Aorta (tissue), 5 donors: ENCODE measurements around the gene ZFYVE9. TPM values are rescaled to one million over a fixed set of nuclear protein-coding genes. Genes with fewer than 3 reads are reported as not detected.

Source experiments
- ATAC-seq: fragments of 200-7000 bp; cut with Tn5 transposase; one replicate; pipeline ENCODE4 v1.9.1; 2022; ENCODE audit warnings: moderate library complexity; ENCODE audit not compliant: low FRiP score
- DNase-seq, 2 donors: peaks; one replicate each; pipeline ENCODE4 v3.0.0-alpha.2; 2020
- H3K27ac ChIP-seq, 2 donors: one replicate each; pipeline ENCODE4 v1.5.1; 2013; ENCODE audit warnings: low read length in 2 of 2, mild to moderate bottlenecking in 2 of 2, moderate library complexity in 2 of 2, control low read depth in 1 of 2, inconsistent platforms in 1 of 2, low read depth in 1 of 2
- H3K27me3 ChIP-seq, 2 donors: one replicate each; pipeline ENCODE4 v1.6.1; 2013; ENCODE audit warnings: control low read depth in 1 of 2, low read length in 1 of 2, mild to moderate bottlenecking in 1 of 2, moderate library complexity in 1 of 2; ENCODE audit not compliant: insufficient read depth in 2 of 2, control insufficient read depth in 1 of 2
- H3K36me3 ChIP-seq, 2 donors: one replicate each; pipeline ENCODE4 v1.6.1; 2013; ENCODE audit warnings: control low read depth in 1 of 2, low read length in 1 of 2, mild to moderate bottlenecking in 1 of 2; ENCODE audit not compliant: insufficient read depth in 2 of 2, control insufficient read depth in 1 of 2
- H3K4me1 ChIP-seq, 2 donors: one replicate each; pipeline ENCODE4 v1.6.1; 2013; ENCODE audit warnings: low read length in 2 of 2, control low read depth in 1 of 2, mild to moderate bottlenecking in 1 of 2, moderate library complexity in 1 of 2; ENCODE audit not compliant: insufficient read depth in 2 of 2, control insufficient read depth in 1 of 2
- H3K4me3 ChIP-seq, 2 donors: one replicate each; pipeline ENCODE4 v1.5.1; 2013; ENCODE audit warnings: low read length in 2 of 2, control low read depth in 1 of 2, mild to moderate bottlenecking in 1 of 2
- H3K9me3 ChIP-seq: one replicate; pipeline ENCODE4 v1.6.1; 2013; ENCODE audit warnings: mild to moderate bottlenecking, low read length; ENCODE audit not compliant: control insufficient read depth
- WGBS, 2 donors: extraction: QIAGEN DNeasy Blood & Tissue Kit; methylation state at CpG; one replicate each; pipeline ENCODE4 v1.1.7; 2013; 5-methylcytosine and 5-hydroxymethylcytosine counted together
- intact Hi-C, 2 donors: fragments of 100-400 bp; cut with DNase I; formaldehyde crosslinking; loops; one replicate each; pipeline versions ENCODE4 v1.14.2 to v1.15.0; 2022
- polyA plus RNA-seq, 2 donors: library from polyadenylated mRNA; stranded (reverse); fragments of 200-250 nt; gene quantifications; one replicate each; pipeline ENCODE4 v1.2.3, GENCODE V29; 2013
- total RNA-seq, 2 donors: library from RNA; stranded (reverse); fragmentation: NEBNext Ultra II Directional; extraction: Animal tissue kit (Norgen Biotek cat#: 25700); gene quantifications; one replicate each; pipeline ENCODE4 v1.2.1, GENCODE V29; 2021
- donor health status: healthy with polysubstance abuse.
- donor health status: Bipolar disorder and iron deficiency.
- donor health status: DM: no; HTN: no; CAD: no.
- donor health status: DM: no; HTN: no; CAD: no.
- donor health status: DM: yes; HTN: yes; CAD: no.

The ZFYVE9 gene
- total and polyA plus RNA-seq, 4 donors = 6.6 to 28.8 (median 13.9) TPM

DNA sequence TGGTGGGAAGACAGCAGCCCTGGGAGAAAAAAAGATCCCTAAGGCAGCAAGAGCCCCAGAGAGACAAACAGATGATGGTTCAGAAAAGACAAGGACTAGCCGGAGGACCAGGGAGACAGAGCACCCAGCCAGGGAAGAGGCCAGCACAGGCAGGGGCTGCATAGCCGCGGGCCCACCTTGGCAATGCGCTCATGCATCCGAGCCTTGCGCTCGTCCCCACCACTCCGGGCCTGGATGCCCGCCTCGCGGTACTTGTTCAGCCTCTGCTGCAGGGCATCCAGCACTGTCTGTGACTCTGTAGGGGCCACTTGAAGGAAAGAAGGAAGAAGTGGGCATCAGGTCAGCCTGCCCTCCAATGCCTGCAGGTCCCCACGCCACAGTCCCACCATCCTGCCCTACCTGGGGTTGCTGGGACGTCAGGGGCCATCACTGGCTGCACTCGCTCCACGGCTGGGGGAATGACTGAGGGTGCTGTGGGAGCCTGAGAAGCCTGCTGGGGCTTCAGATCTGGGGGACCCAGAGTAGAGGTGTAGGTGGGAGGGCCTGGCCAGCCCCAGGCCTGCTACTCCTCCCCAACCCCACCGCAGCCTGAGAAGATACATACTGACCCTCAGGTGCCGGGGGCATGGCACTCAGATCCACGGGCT is 217.1 kb downstream of the ZFYVE9 start:
- Histone ChIP-seq H3K9me3 (no peaks in the 10 kb centered on the region), H3K36me3 (peaks cover 7 to 30% of the 10 kb centered on the region in 2 donors), H3K27me3 (no peaks in the 10 kb centered on the region), H3K27ac (no peak overlapping the region), H3K4me3 (no peak overlapping the region), H3K4me1 (no peaks in the 10 kb centered on the region)
- WGBS, 2 donors = 93 to 95% methylated on average over 18 of the region's 18 CpGs
- ATAC-seq (no peak), DNase-seq (no peak)
- intact Hi-C loops = no loop called here

DNA sequence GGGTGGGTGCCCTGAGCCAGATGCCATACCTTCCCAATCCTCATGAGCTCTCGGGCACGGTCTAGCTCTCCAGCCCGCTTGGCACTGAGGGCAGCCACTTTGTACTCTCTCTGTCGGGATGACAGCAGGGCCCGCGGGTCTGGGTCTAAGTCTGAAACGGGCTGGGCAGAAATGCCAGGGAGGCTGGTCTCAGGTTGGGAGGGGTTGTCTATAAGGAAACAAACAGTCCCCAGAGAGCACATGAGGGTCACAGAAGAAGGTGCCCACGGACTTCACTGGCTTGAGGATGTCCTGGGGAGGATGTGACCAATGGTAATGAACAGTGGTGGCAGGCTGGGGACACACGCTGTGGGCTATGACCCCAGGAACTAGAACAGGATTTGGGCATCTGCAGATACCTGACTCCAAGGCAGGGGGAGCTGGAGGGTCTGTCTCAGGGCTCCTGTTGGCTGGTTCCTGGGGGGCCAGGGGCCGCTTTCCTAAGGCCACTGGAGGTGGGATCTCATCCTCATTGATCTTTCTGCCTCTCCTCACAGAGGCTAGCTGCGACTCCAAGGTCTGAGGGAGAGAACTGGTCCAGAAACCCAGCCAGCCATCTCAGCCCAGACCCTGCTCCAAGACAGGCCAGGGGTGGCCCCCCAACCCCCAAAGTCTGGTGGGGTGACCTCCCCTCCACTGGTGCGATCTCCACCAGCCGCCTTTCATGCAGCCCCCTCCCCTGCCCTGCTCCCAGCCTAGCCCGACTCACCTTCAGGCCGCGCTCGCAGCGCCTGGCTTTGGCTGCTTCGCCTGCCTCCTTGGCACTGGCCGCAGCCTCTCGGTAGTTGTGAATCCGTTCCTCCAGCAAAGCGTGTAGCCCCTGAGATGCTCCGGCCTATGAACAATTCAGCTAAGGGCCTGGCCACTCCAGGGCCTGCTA is 218.0 kb downstream of the ZFYVE9 start:
- Histone ChIP-seq H3K4me1 (peaks cover 0 to 4% of the 10 kb centered on the region in 2 donors), H3K36me3 (peaks cover 7 to 27% of the 10 kb centered on the region in 2 donors), H3K27me3 (no peaks in the 10 kb centered on the region), H3K9me3 (no peaks in the 10 kb centered on the region), H3K4me3 (no peak overlapping the region), H3K27ac (no peak overlapping the region)
- DNase-seq (no peak), ATAC-seq (no peak)
- intact Hi-C loops = no loop called here
- 91 to 92% methylated on average over 24 of the region's 24 CpGs for WGBS, 2 donors

DNA sequence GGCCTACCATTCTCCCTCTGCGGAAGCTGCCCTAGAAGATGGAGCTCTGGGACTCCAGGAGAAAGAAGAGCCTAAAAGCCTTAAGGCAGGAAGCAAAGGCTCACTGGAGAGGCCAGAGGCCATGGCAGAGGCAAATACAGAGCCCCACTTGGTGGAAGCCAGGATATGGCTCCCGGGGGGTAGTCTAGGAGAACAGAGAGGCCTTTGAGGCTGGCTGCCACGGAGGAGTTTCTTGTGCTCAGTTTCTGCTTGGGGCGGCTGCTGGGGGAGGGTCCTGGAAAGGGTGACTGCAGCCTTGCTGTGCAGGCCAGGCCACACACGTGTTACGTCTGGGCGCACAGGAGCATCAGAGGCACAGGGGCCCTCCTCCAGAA is 218.7 kb downstream of the ZFYVE9 start:
- H3K36me3 ChIP-seq = peaks cover 7 to 24% of the 10 kb centered on the region in 2 donors
- intact Hi-C loops = no loop called here
- DNase-seq (no peak), ATAC-seq (no peak)
- WGBS, 2 donors = 86% methylated on average over 7 of the region's 7 CpGs
- H3K27ac ChIP-seq = no peak overlapping the region
- H3K4me1 ChIP-seq = peaks cover 0 to 4% of the 10 kb centered on the region in 2 donors
- H3K9me3 ChIP-seq = no peaks in the 10 kb centered on the region
- no peak overlapping the region for H3K4me3 ChIP-seq
- H3K27me3 ChIP-seq = no peaks in the 10 kb centered on the region

DNA sequence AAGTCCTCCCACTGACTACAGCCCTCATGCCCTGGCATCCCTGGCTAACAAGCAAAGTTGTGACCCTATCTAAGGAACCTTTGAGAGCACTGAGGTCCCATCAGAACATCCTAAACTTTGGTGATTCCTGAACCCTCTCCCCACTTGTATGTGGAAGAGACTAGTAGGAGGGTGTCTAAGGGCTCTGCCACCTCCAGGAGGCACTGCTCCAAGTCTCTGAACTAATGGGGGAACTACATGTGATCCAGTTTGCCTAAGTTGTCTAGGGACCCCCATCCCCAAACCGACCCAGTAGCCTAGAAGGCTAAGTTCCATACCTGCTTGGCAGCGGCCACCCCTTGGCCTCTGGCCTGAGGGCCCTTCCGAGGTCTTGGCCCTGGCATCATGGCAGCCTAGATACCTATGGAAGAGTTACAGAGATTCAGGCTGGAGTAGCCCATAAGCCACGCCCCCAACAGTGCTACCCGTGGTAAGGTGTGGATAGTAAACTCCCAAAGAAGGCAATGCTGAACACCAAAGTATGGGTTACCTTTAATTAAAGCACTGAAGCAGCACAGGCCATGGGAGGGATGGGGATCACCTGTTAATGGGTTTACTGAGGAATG is 222.4 kb downstream of the ZFYVE9 start:
- peaks cover 0 to 4% of the 10 kb centered on the region in 2 donors for H3K4me1 ChIP-seq
- H3K36me3 ChIP-seq = peaks cover 5 to 10% of the 10 kb centered on the region in 2 donors
- no peak overlapping the region for H3K4me3 ChIP-seq
- H3K27ac ChIP-seq = no peak overlapping the region
- H3K27me3 ChIP-seq = no peaks in the 10 kb centered on the region
- intact Hi-C loops = no loop called here
- ATAC-seq = no peak
- 82 to 83% methylated on average over 5 of the region's 5 CpGs for WGBS, 2 donors
- no peaks in the 10 kb centered on the region for H3K9me3 ChIP-seq
- DNase-seq = no peak

DNA sequence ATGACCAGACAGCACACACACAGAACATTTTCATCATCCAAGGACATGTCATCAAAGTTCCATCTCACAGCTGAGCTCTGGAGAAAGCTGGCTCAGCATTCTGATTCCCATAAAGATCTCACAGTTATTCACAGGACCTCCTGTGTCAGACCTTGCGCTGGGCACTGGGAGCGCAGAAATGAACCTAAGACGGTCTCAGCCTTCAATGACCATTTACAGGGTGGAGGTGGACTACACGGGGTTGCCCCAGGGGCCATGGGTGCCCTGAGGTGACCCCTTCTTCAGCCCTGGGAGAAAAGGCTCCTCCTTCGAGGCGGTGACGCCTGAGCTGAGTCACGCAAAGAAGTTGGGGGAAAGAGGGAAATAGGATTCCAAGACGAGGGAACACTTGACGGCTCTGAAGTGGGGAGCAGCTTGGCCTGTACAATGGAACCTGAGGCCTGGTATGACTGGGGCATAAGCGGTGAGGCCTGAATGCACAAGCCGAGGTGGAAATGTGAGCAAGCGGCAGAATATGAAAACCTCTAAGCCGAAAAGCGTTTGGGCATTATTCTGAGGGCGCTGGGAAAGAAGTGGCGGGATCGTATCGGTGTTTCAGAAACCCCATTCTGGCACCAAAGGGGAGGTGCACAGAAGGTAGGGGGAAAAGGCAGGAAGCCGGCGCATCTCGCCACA is 223.3 kb downstream of the ZFYVE9 start:
- Histone ChIP-seq H3K36me3 (peaks cover 0 to 7% of the 10 kb centered on the region in 2 donors), H3K4me1 (peaks cover 0 to 4% of the 10 kb centered on the region in 2 donors), H3K9me3 (no peaks in the 10 kb centered on the region), H3K27me3 (no peaks in the 10 kb centered on the region), H3K4me3 (peak overlapping the region; percentile 73 to 83), H3K27ac (peak overlapping the region in 1 of 2 donors; percentile 45)
- ATAC-seq (peak; percentile 33), DNase-seq (peak; percentile 76 to 92)
- WGBS, 2 donors = 6 to 7% methylated on average over 22 of the region's 22 CpGs
- intact Hi-C loops = no loop called here

DNA sequence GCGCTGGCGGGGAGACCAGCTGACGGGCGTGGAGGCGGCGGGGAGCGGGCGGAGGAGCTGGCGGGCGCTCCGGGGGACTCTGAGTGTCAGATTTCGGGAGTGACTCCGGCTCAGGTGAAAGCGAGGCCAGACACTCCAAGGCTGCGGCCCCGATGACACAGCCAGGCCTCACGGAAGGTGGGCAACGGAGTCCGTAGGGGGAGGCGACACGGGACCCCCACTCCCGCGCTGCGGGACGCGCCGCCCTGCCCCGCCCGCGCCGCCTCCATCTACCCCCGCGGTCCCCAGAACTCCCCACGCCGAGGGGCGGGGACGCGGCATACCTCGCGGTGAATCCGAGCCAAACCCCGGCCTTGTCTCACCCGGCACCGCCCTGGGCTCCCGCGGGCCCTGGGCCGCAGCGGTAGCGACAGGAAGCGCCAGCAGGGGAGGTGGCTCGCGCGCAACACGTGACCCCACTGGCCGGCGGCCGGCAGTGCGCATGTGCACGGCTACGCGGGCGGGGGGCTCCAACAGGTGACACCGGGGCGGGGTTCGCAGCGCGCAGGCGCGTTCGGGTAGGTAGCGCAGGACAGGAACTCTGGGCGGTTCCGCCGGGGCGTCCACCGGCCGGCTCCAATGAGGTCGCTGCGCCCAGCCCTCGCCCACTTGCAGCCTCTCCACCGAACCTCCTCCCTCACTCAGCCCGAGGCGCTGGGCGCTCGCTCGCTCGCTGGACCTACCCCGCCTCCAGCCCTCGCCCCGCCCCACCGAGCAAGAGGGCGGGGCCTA is 224.0 kb downstream of the ZFYVE9 start, which contains the start of gene CC2D1B:
Gene CC2D1B (minus strand): TSS at position 460 of the 771 bp plus-strand sequence. CDS start 1,585 bp downstream, outside the sequence.
- H3K27ac ChIP-seq = peak within 1 kb of the TSS; percentile 45 to 62
- H3K36me3 ChIP-seq = peaks cover 0 to 4% of the 10 kb centered on the region in 2 donors
- peak; percentile 99 for DNase-seq
- H3K4me1 ChIP-seq = peaks cover 0 to 4% of the 10 kb centered on the region in 2 donors
- no peaks in the 10 kb centered on the region for H3K27me3 ChIP-seq
- no peaks in the 10 kb centered on the region for H3K9me3 ChIP-seq
- intact Hi-C loops = loop anchor here in 1 of 2 donors (2.0 kb wide), 1 partner anchor 39 kb away; the partner anchor contains the start of genes ORC1 and PRPF38A
- 0% methylated on average over 77 to 92 of the region's 92 CpGs for WGBS, 2 donors
- peak within 1 kb of the TSS; percentile 73 to 83 for H3K4me3 ChIP-seq
- ATAC-seq = peak; percentile 96

DNA sequence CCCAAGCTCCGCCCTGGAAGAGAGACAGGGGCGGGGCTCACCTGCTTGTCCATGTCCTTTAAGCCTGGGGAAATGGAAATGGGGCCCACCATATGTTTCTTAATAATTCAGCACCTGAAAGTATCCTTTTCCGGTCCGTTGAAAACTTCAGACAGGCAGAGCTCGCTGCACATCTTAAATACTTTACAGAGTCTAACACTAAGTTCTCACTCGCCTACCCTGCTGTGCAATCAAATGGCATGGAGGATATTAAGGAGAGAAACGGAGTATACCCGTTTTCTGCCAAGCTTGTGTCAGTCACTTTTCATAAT is 224.6 kb downstream of the ZFYVE9 start:
- WGBS, 2 donors = 13 to 16% methylated on average over 8 of the region's 8 CpGs
- Histone ChIP-seq H3K36me3 (no peaks in the 10 kb centered on the region), H3K9me3 (no peaks in the 10 kb centered on the region), H3K4me3 (peak overlapping the region in 1 of 2 donors; percentile 10), H3K27ac (no peak overlapping the region), H3K27me3 (no peaks in the 10 kb centered on the region), H3K4me1 (peaks cover 0 to 4% of the 10 kb centered on the region in 2 donors)
- ATAC-seq (no peak), DNase-seq (no peak)
- intact Hi-C loops = loop anchor here in 1 of 2 donors (2.0 kb wide), 1 partner anchor 38 kb away; the partner anchor contains the start of genes ORC1 and PRPF38A
